ENCODE measurements around the gene ASIC4. TPM values are rescaled to one million over a fixed set of nuclear protein-coding genes. Genes with fewer than 3 reads are reported as not detected.

Gene ASIC4
- total and polyA plus RNA-seq, 9 of the 15 experiments (the other 6 are each of a cell fraction or from before 2014, with no cell fraction given): 0.07 to 19.2 (median 4.8) TPM

GRCh38 chr2:219475697-219476651 is 38.3 kb upstream of the ASIC4 start (continued):
- TF ChIP-seq REST (IDR thresholded peaks at IDR 0.05; ENCODE audit: borderline replicate concordance) (peak; percentile 81), REST (CRISPR knock-in tag; IDR thresholded peaks at IDR 0.05; ENCODE audit: low read depth) (no peak), ETS2 (tag; IDR thresholded peaks at IDR 0.05; ENCODE audit: borderline replicate concordance, poor library complexity, severe bottlenecking) (no peak), MYC (IDR thresholded peaks at IDR 0.05; ENCODE audit: low read depth, low read length) (0 out of 2 replicates have a peak, but pooled peaks have one; percentile 18), MYC (CRISPR knock-in tag; IDR thresholded peaks at IDR 0.05; ENCODE audit: borderline replicate concordance, low read depth) (no peak), VEZF1 (CRISPR knock-in tag; IDR thresholded peaks at IDR 0.05) (peak; percentile 40), RAD21 (CRISPR knock-in tag; conservative IDR thresholded peaks at IDR 0.05 in 1 of 2, IDR thresholded peaks at IDR 0.05 in 1 of 2) (peak; percentile 85 to 86), MTA2 (IDR thresholded peaks at IDR 0.05; ENCODE audit: low read depth) (no peak), NR2C2 (CRISPR knock-in tag; IDR thresholded peaks at IDR 0.05) (no peak), NR2C2 (tag; IDR thresholded peaks at IDR 0.05) (no peak), SP2 (IDR thresholded peaks at IDR 0.05; ENCODE audit: extremely low read depth, low read depth, low read length, poor library complexity, severe bottlenecking) (no peak), CTCF (IDR thresholded peaks at IDR 0.05 in 2 of 3, conservative IDR thresholded peaks at IDR 0.05 in 1 of 3; ENCODE audit: insufficient read depth in 2 of 3, low read depth in 1 of 3, low read length in 3 of 3) (peak; percentile 81 to 92 (median 87)), JUND (IDR thresholded peaks at IDR 0.05; ENCODE audit: borderline replicate concordance, low read depth, low read length) (0 out of 2 replicates have a peak, but pooled peaks have one; percentile 8), JUND (tag; IDR thresholded peaks at IDR 0.05; ENCODE audit: borderline replicate concordance, low read depth, low read length) (no peak)

Data from K562 (cell line).